Measurements from ENCODE around the gene ITPKA. TPM values are rescaled to one million over a fixed set of nuclear protein-coding genes. Genes with fewer than 3 reads are reported as not detected.
A peak's percentile ranks its signal among the peaks of the same experiment; 100 is the strongest.

The ITPKA gene
- total RNA-seq, 1 experiment from 2014 or later: 16.8 TPM

DNA sequence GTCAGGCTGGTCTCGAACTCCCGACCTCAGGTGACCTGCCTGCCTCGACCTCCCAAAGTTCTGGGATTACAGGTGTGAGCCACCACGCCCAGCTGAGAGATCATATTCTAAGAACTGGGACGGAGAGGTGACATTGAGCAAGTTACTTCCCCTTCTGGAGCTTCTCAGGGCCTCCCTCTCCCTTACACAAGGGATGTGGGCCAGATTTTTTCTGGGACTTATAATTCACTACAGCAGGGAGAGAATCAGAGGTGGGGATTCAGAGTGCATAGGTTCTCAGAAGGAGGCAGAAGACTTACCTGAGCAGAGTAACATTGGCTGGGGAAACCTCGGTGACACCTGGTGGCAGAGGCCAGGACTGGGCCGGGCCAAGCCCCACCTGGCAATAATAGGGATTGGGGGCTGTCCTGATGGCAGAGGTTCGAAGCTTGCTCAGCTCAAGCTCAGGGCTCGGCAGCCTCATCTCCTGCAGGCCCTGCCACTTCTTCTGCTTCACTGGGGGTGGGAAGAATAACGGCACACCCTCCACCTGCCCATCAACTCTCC is 13.2 kb downstream of the ITPKA start:
- ATAC-seq: peak; percentile 49
- intact Hi-C loops (cut with micrococcal nuclease): loop anchor here (5.0 kb wide), 2 partner anchors 40 to 50 kb away; partner anchors contain the start of gene TYRO3

DNA sequence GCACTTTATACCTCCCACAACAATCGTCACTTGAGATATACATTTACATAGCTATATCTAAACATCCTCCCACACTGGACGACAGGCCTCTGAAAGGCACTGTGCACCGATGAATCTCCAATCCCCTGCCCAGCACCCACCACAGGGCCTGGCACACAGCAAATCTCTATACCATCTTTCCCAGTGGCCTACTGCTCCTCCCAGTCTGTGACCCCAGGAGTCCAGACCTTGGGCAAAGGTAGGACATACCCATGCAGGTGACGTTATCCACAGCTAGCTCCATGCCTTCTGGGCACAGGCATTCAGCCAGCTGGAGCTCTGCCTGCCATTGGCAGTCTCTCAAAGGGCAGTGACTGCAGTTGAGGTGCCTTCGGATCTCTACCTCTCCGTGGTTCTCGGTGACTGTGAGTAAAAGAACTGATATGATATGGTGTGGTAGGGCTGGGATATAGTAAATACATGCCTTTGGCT is 14.2 kb downstream of the ITPKA start:
- intact Hi-C loops (cut with micrococcal nuclease): loop anchor here (5.0 kb wide), 2 partner anchors 41 to 49 kb away; partner anchors contain the start of gene TYRO3
- Histone ChIP-seq H3K36me3 (ENCODE audit: low read depth, low read length) (no peaks in the 10 kb centered on the region), H3K9me3 (ENCODE audit: low read length) (no peaks in the 10 kb centered on the region), H3K4me2 (ENCODE audit: low read length) (no peak overlapping the region), H2AFZ (ENCODE audit: low read length) (no peak overlapping the region), H3K4me3 (ENCODE audit: low read length) (no peak overlapping the region), H3K27ac (ENCODE audit: low read length) (no peak overlapping the region), H3K9me2 (replicated peaks; ENCODE audit: low read length) (no peaks in the 10 kb centered on the region), H3F3A (ENCODE audit: low read length, unreplicated experiment) (no peaks in the 10 kb centered on the region), H3K27me3 (ENCODE audit: low read length) (no peaks in the 10 kb centered on the region), H3K9ac (ENCODE audit: low read length) (no peak overlapping the region), H3K79me2 (ENCODE audit: low read length) (no peaks in the 10 kb centered on the region), H3K4me1 (ENCODE audit: insufficient read depth, low read length) (peaks cover 13% of the 10 kb centered on the region), H4K20me1 (ENCODE audit: low read length) (no peaks in the 10 kb centered on the region)
- ChIA-PET CTCF (interaction anchor here (1.1 kb wide), 1 partner anchor 42 kb away, joined by 3 read pairs; no protein-coding TSS in a partner anchor), POLR2A (ENCODE audit: unreplicated experiment) (interaction anchor here (0.7 kb wide), 1 partner anchor 13 kb away, joined by 3 read pairs; no protein-coding TSS in a partner anchor)
- no TSS peak for BruUV-seq (replicated peaks)
- TF ChIP-seq, protein P1, sequence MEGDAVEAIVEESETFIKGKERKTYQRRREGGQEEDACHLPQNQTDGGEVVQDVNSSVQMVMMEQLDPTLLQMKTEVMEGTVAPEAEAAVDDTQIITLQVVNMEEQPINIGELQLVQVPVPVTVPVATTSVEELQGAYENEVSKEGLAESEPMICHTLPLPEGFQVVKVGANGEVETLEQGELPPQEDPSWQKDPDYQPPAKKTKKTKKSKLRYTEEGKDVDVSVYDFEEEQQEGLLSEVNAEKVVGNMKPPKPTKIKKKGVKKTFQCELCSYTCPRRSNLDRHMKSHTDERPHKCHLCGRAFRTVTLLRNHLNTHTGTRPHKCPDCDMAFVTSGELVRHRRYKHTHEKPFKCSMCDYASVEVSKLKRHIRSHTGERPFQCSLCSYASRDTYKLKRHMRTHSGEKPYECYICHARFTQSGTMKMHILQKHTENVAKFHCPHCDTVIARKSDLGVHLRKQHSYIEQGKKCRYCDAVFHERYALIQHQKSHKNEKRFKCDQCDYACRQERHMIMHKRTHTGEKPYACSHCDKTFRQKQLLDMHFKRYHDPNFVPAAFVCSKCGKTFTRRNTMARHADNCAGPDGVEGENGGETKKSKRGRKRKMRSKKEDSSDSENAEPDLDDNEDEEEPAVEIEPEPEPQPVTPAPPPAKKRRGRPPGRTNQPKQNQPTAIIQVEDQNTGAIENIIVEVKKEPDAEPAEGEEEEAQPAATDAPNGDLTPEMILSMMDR (conservative IDR thresholded peaks at IDR 0.05; ENCODE audit: low read depth, low read length): no peak
- TF ChIP-seq EZH2 (IDR thresholded peaks at IDR 0.05; ENCODE audit: low read length, unreplicated experiment) (no peak), EZH2phosphoT487 (IDR thresholded peaks at IDR 0.05; ENCODE audit: borderline replicate concordance, low read length) (no peak)
- DNase-seq (peak; percentile 92), ATAC-seq (peak; percentile 54)

More for the DNA sequence above, 13.2 kb downstream of the ITPKA start:
- Histone ChIP-seq H3K4me1 (ENCODE audit: insufficient read depth, low read length) (peaks cover 13% of the 10 kb centered on the region), H4K20me1 (ENCODE audit: low read length) (no peaks in the 10 kb centered on the region), H3K9me2 (replicated peaks; ENCODE audit: low read length) (no peaks in the 10 kb centered on the region), H3K27ac (ENCODE audit: low read length) (no peak overlapping the region), H3K4me2 (ENCODE audit: low read length) (no peak overlapping the region), H2AFZ (ENCODE audit: low read length) (no peak overlapping the region), H3K4me3 (ENCODE audit: low read length) (no peak overlapping the region), H3K27me3 (ENCODE audit: low read length) (no peaks in the 10 kb centered on the region), H3F3A (ENCODE audit: low read length, unreplicated experiment) (no peaks in the 10 kb centered on the region), H3K79me2 (ENCODE audit: low read length) (no peaks in the 10 kb centered on the region), H3K9ac (ENCODE audit: low read length) (no peak overlapping the region), H3K9me3 (ENCODE audit: low read length) (no peaks in the 10 kb centered on the region), H3K36me3 (ENCODE audit: low read depth, low read length) (no peaks in the 10 kb centered on the region)
- CTCF ChIA-PET: interaction anchor here (0.5 to 1.1 kb wide), 4 partner anchors 17 to 164 kb away, joined by 3 to 9 read pairs (median 3); no protein-coding TSS in a partner anchor
- TF ChIP-seq EZH2 (IDR thresholded peaks at IDR 0.05; ENCODE audit: low read length, unreplicated experiment) (no peak), EZH2phosphoT487 (IDR thresholded peaks at IDR 0.05; ENCODE audit: borderline replicate concordance, low read length) (no peak)
- TF ChIP-seq, protein P1 (conservative IDR thresholded peaks at IDR 0.05; ENCODE audit: low read depth, low read length): peak; percentile 52; the same call in 1 of the 2 replicates
- no TSS peak for BruUV-seq (replicated peaks)
- POLR2A ChIA-PET (ENCODE audit: unreplicated experiment): interaction anchor here (0.5 kb wide), 1 partner anchor 104 kb away, joined by 19 read pairs; no protein-coding TSS in a partner anchor
- peak; percentile 30 for DNase-seq

- H3K79me2 ChIP-seq (ENCODE audit: low read length): no peaks in the 10 kb centered on the region
- H3K4me1 ChIP-seq (ENCODE audit: insufficient read depth, low read length): peaks cover 13% of the 10 kb centered on the region
- no peaks in the 10 kb centered on the region for H3K9me3 ChIP-seq (ENCODE audit: low read length)
- no TSS peak for BruUV-seq (replicated peaks)
- ATAC-seq: no peak
- H4K20me1 ChIP-seq (ENCODE audit: low read length): no peaks in the 10 kb centered on the region
- no peak overlapping the region for H3K4me2 ChIP-seq (ENCODE audit: low read length)
- H3K9ac ChIP-seq (ENCODE audit: low read length): no peak overlapping the region
- CTCF ChIA-PET: no interaction called here
- H3K27me3 ChIP-seq (ENCODE audit: low read length): no peaks in the 10 kb centered on the region
- TF ChIP-seq, protein P1 (conservative IDR thresholded peaks at IDR 0.05; ENCODE audit: low read depth, low read length): no peak
- no peak for TF ChIP-seq EZH2phosphoT487 (IDR thresholded peaks at IDR 0.05; ENCODE audit: borderline replicate concordance, low read length)
- TF ChIP-seq EZH2 (IDR thresholded peaks at IDR 0.05; ENCODE audit: low read length, unreplicated experiment): no peak
- no peak overlapping the region for H3K27ac ChIP-seq (ENCODE audit: low read length)
- no peaks in the 10 kb centered on the region for H3K9me2 ChIP-seq (replicated peaks; ENCODE audit: low read length)
- no peak for DNase-seq
- H3F3A ChIP-seq (ENCODE audit: low read length, unreplicated experiment): no peaks in the 10 kb centered on the region
- no peak overlapping the region for H2AFZ ChIP-seq (ENCODE audit: low read length)
- no peak overlapping the region for H3K4me3 ChIP-seq (ENCODE audit: low read length)
- intact Hi-C loops (cut with micrococcal nuclease): no loop called here
- no peaks in the 10 kb centered on the region for H3K36me3 ChIP-seq (ENCODE audit: low read depth, low read length)
- POLR2A ChIA-PET (ENCODE audit: unreplicated experiment): no interaction called here
These were observed 17.1 kb downstream of the ITPKA start for GRCh38 chr15:41510728-41511127.

Measured in PC-3 (cell line).